SH-SY5Y (cell line): ENCODE results near the gene CUL3.

Experiments used
- GATA2 ChIP-seq: IDR thresholded peaks from 2 replicates; pipeline ENCODE4 v1.6.1; 2011; ENCODE audit warnings: mild to moderate bottlenecking, low read depth, low read length
- GATA3 ChIP-seq: IDR thresholded peaks from 2 replicates; pipeline ENCODE4 v1.6.1; 2011; ENCODE audit warnings: low read depth, mild to moderate bottlenecking, low read length, moderate library complexity

DNA sequence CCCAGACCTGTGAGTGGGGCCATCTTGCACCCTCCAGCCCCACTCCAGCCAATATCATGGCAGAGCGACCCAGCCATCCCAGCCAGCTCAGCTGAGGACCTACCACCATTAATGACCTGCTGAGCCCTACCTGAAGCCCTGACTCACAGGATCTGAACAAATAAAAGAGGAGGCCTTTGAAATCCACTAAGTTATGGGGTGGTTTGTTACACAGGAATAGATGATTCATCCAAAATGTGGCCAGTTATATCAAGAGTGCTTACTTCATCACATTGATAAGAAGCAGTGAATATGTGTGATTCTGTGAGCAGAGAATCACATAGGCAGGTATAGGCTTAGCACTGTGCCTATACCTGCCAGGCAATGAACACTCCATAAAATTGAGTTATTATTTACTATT lies 148.5 kb downstream of the CUL3 start:
- no peak for TF ChIP-seq GATA3
- no peak for TF ChIP-seq GATA2
